ENCODE data around the gene WDFY4. TPM values are rescaled to one million over a fixed set of nuclear protein-coding genes. Genes with fewer than 3 reads are reported as not detected.

WDFY4 gene
- total RNA-seq, 1 experiment from 2014 or later = not detected

DNA sequence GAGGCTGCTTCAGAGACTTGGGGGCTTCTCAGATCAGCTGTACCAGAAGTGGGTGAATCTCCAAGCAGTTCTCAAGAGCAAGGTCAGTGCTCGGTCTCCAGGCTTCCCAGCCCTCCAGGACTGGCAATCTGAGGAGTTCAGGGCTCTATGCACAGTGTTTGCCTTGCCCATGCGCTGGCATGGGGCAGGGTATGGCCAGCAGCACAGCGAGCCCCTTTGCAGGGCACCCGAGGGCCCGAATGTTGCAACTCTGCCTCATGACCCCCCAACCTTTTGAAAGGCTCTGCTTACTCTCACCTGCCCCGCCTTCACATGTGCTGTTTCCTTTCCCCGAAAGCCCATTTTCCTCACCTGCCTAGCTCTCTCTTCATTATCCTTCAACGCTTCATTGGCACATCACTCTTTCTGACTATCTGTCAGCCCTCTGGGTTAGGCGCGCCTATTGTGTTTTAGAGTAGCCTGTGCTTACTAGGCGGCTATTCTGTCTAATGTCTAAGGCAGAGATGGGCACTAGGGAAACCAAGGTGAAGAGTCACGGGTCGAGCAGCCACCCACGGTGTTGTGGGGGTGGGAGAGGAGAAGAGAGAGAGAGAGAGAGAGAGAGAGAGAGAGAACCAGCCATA is 83.6 kb downstream of the WDFY4 start:
- DNase-seq (ENCODE audit: extremely low read depth, low read depth) = no peak

DNA sequence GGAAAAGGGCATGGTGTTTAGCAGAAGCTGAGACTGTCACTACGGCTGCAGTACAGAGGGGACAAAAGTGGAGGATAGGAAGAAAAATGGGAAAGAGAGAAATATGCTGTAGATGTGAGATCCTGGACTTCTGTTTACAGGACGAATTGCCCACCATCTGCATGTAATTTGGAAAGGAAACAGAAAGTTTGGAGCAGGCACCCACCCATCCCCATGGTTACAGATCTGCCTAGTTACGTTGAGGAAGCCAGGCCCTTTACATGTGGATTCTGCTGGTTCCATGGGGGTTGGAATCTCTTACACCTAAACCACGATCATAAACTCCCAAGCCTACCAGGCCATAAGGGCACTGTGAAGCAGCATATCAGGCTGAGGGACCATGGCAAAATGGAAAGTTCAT is 84.3 kb downstream of the WDFY4 start:
- DNase-seq (ENCODE audit: extremely low read depth, low read depth) = no peak

DNA sequence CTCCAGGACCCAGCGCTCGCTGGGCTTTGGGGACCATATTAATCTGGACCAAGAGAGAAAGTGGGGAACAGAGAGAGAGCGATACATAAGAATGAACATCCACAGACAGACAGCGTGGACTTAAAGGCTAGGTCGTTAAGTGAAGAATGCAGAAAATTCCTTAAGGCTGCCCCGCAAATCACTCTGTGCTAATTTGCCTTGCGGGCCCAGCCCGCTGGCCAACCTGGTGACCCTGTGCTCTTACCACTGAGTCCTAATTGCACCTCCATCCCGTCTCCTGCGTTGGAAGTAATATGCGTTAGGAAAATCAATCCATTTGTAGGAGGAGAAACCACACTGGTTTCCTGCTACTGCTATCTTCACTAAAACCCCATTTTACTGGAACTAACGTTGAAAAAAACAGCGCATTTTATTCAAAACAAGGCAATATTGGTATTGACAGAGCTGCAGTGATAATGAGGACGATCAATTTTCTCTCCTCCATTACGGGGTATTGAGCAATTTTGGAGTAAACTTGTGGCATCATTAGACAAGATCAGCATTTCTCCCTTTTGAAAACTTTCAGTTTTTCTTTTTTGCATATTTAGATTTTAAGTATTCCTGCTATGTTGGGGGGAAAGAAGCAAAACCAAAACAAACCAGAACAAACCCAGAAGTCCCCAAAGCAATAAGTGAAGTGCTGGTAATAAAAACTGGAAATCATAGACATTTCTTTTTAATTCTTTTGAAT is 85.2 kb downstream of the WDFY4 start:
- DNase-seq (ENCODE audit: extremely low read depth, low read depth) = no peak

DNA sequence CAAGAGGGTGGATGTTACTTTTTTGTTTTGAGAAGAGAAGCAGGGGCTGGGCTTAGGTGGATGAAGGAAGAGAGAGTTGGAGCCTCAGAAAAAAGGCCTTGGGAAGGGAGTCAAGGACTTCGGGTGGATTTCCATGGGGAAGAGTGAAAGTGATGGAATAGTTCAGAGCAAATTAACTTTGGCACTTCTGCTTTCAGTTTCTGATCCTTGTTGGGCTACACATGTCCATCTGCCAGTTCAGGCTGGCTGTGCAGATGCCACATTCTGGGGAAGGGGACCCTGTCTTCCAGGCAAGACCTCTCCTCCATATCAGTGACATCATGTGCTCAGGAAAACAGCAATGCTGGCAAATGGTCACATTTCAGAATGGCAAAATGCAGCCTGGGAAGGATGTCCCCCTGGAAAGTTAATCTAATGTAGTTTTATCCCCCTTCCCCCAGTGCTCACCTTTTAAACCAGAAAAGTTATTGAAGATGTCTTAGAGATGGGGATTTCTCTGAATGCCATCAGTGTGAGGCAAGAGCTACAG is 86.0 kb downstream of the WDFY4 start:
- no peak for DNase-seq (ENCODE audit: extremely low read depth, low read depth)

DNA sequence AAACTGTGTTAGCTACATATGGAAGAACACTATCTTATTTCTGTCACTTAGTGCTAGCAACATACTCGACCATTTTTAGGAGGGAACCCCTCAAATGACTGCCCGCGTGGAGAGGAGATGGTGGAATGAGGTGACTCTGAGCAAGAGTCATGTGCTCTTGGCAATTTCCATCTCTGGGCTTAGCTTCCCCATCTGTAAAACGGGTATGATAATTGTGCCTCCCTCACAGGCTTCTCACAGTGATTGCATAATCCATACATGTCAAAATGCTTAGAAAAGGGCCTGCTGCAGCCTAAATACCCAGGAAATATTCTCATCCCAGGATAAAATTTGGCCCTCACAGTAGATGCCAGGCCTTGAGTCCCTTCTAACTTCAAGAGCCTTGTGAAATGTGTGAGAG is 86.6 kb downstream of the WDFY4 start:
- no peak for DNase-seq (ENCODE audit: extremely low read depth, low read depth)

DNA sequence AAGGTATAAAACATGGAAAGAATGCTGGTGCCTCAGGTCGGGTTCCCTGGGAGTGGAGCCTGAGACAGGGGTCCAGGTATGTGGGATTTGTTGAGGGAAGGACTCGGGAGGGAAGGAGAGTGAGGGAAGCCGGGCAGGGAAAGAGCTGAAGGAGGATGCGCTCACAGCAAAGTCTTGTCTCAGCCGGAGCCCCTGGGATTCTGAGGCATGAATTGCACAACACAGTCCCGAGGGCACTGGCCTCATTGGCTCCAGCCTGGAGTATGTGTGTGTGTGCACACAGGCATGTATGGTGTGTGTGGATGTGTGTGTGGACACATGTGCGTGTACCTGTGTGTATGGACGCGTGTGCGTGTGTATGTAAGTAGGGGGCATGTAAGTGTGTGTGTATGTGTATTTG is 87.4 kb downstream of the WDFY4 start:
- no peak for DNase-seq (ENCODE audit: extremely low read depth, low read depth)

DNA sequence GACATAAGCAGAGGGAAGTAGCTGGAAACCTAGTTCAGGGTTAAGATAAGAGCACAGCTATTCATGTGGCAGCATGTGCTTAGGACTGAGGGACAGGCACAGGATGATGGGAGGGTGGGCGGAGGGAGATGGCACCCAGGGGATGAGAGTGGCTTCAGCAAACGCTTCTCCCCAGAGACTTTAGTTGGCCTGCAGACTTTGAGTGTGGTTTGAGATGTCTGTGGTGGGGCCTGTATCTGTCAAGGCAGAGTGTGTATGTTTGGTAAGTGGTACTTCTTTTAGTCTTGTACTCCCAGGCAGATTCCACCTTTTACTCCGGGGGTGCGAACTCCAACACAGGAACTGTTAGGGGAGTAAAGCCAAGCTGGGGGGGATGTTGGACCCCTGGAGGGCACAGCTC is 88.9 kb downstream of the WDFY4 start:
- DNase-seq (ENCODE audit: extremely low read depth, low read depth) = no peak

DNA sequence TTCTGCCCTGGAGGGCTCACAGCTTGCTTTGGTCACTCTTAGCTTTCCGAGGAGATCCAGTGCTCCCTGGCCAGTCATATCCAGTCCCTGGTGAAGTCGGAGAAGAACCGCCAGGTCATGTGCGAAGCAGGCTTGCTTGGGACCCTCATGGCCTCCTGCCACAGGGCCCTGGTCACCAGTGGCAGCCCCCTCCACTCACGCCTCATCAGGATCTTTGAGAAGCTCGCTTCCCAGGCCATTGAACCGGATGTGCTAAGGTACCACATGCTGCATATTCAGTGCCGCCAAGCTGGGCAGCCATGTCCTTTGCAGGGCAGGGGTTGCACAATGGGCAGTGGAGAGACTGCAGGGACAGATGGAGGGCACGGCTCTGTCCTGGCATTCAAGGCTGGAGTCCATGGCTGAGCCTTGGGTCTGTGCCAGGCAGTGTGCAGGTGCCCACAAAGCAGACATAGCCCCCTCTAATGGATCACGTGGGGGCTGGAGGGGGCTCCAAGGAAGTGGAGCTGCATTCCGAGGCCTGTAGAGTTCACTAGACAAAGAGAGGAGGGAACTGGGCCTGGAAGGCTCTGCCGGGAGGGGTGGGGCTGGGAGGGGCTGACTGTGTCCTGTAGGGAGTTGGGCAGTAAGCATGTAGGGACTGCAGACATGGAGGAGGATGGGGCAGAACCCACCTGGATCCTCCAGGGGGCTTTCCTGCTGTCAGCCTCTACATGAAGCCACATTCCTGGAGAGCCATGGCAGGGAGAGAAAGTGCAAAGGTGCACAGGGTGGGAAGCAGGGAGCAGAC is 89.9 kb downstream of the WDFY4 start:
- DNase-seq (ENCODE audit: extremely low read depth, low read depth) = no peak

DNA sequence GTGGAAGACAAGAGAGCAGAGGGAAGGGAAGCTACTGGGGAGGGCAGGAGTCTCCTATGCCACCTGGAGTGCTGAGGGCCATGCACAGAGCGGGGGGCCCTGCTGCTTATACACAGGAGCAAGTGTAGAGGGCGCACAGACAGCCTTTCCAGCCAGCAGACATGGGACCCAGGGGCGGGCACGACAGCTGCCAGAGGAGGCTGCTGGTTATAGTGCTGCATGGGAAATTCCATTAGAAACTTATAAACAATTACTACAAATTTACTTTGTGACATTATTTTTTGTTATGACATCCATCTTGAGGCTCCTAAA is 90.5 kb downstream of the WDFY4 start:
- no peak for DNase-seq (ENCODE audit: extremely low read depth, low read depth)

DNA sequence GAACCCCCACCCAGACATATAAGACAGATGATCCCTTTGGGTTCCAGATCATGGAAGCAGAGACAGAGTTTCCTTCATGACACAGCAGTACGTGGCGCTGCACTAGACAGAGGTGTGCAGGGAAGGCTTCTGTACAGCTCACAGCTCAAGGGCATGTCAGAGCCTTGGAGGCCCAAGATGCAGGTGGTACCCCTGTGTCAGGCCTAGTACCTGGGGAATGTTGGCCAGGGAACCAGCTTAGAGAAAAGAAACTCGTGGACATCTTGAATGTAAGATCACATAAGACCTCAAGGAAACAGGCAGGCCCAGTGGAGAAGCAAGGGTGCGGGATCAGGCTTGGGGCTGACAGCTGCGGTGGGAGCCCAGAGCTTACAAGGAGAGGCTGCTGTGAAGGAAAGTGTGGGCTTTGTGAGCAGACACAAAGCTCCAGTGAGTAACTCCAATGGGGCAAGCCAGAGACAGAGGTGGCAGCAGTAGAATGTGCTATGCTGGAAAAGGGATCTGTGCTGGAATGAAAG is 91.4 kb downstream of the WDFY4 start:
- no peak for DNase-seq (ENCODE audit: extremely low read depth, low read depth)

DNA sequence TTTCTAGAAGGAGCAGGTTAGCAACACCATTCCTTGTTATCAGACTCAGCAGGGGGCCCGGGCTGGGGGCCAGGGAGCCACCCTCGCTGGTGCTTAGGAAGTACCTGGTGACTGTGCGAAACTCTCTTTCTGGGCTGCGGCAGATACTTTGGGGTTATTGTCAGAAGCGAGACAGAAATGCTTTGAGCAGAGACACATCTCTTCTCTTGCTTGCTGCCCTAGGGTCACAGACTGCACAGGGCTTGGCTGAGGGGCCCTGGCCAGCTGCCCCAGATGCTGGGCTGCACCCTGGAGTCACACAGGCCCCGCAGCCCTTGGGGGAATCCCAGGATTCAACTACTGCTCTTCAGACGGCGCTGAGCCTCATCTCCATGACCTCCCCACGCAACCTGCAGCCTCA is 91.9 kb downstream of the WDFY4 start:
- DNase-seq (ENCODE audit: extremely low read depth, low read depth) = no peak

DNA sequence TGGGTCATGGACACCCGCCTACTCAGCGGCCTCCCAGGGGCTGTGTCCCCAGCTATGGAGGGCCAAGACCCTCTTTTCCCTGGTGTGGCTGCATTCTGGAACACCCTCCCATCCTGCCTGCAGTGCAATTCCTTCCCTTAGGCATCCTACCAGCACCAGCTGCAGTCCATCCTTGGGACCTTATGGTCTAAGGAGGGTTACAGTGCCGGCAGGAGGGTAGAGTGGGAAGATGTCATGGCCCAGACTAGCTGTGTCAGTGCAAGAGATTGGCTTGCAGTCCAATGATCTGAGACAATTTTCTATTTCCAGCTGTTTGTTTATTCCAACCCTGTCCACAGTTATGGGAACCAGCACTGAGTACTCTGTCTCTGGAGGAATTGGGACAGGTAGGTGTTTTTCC is 92.4 kb downstream of the WDFY4 start:
- no peak for DNase-seq (ENCODE audit: extremely low read depth, low read depth)

DNA sequence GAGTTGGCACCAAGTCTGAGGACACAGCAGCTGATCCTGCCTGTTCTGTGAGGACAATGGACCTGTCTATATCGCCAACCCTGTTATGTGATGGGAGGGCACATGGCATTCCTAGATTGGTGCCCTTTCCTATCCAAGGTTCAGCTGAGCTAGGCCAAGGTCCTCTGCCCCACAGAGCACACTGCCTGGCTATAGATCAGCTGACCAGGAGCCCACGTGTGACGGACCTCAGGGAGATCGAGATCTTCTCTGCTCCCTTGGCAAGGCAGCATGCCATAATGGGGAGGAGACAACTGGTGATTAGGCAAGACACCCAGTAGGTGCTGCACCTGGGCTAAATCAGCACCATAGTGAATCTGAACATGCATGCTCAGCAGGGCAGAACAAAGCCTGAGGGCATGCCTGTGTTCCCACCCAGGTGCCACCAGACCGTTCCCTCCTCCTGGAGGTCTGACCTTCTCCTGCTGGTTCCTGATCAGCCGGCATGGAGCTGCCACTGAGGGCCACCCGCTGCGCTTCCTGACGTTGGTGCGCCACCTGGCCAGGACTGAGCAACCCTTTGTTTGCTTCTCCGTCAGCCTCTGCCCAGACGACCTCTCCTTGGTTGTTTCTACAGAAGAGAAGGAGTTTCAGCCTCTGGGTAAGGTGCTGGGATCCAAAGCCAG is 93.7 kb downstream of the WDFY4 start:
- DNase-seq (ENCODE audit: extremely low read depth, low read depth) = no peak

DNA sequence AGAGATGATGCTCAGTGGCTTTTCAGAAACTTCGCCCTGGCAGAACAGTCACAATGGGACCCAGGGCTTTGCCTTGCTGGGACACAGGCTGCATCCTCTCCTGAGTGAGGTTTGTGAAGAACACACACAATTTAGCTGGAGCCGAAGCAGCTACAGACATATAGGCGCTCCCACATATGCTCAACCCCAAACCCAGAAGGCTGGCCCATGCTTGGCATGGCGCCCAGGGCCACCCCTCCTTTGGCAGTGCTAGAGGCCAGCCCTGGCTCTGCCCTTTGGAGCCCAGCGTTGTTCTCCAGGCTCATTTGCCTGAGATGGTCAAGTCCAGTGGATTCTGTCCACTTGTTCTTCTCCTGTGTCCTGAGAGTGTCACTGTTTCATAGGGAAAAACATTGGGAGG is 94.4 kb downstream of the WDFY4 start:
- no peak for DNase-seq (ENCODE audit: extremely low read depth, low read depth)

DNA sequence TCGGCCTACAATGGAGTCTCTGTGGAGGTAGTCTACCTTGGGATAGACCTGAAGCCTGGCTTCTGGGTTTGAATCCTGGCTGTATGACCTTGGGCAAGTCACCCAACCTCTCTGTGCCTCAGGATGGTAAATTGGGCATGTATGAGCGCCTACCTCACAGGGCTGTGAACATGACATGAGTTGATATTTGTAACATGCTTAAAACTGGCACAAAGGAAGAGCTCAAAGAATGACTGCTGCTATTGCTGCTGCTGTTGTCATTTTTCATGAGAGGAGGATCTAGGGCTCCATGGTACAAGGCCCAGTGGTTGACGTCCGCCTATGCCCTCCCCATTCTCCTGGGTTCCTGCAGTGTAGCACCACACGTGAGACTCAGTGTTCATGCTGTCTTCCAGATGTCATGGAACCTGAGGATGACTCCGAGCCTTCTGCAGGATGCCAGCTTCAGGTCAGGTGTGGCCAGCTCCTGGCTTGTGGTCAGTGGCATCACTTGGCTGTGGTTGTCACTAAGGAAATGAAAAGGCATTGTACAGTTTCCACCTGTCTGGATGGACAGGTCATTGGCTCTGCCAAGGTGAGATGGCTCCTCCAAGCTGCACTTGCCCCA is 95.0 kb downstream of the WDFY4 start:
- DNase-seq (ENCODE audit: extremely low read depth, low read depth) = no peak

DNA sequence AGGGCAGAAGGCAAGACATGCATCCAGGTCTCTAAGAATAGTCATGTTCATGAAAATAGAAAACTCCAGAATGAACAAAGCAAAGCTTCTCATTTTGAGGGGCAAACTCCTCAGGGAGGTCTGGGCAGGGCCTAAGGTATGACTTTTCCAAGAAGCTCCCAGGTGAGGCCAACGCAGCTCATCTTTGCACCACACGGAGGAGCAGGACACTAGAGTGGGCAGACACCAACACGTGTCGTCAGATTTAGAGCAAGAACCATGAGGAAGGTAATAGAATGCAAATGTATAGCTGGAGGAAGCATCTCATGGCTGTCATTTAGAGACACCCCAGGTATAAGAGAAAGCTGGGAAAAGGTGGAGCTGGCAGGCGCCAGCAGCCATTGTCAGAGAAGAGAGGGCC is 95.7 kb downstream of the WDFY4 start:
- DNase-seq (ENCODE audit: extremely low read depth, low read depth) = no peak

DNA sequence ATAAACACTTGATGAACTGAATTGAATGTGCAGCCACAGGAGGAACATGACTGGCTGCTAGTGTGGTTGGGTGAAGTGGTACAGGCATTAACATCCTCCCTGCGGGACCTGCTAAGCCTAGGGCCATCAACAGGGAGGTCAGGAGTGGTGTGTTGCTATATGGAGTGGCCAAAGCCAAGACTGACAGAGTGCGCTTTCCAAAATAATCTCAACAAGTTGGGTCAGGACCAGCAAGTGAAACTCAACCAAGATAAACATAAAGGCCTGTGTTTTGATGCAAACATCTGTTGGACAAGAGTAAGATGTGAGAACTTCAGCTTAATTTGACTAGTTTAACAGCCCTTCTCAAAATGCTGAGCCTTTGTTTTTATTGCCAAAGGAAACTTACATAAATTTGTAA is 97.7 kb downstream of the WDFY4 start:
- DNase-seq (ENCODE audit: extremely low read depth, low read depth) = no peak

DNA sequence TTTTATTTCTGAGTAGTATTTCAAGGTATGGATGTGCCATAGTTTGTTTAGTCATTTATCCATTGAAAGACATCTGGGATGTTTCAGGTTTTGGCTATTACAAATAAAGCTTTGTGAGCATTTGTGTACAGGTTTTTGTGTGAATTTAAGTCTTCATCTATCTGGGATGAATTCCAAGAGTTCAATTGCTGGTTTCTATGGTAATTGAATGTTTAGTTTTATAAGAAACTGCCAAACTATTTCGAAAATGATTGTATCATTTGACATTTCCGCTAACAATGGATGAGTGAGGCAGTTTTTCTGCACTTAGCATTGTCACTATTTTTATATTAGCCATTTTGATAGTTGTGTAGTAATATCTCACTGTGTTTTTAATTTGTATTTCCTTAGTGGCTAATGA is 99.4 kb downstream of the WDFY4 start:
- no peak for DNase-seq (ENCODE audit: extremely low read depth, low read depth)

DNA sequence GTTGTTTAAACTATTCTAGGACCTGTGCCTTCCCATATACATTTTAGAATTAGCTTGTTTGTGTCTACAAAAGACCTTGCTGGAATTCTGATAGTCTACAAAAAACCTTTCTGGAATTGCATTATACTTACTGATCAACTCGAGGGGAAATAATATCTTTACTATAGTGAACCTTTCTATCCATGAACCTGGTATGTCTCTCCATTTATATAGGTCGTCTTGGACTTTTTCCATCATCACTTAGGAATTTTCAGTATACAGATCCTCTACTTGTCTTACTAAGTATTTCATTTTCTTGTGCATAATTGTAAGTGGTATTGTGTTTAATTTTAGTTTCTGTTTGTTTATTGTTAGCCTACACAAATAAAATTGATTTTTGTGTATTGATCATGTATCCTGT is 101.1 kb downstream of the WDFY4 start:
- no peak for DNase-seq (ENCODE audit: extremely low read depth, low read depth)

DNA sequence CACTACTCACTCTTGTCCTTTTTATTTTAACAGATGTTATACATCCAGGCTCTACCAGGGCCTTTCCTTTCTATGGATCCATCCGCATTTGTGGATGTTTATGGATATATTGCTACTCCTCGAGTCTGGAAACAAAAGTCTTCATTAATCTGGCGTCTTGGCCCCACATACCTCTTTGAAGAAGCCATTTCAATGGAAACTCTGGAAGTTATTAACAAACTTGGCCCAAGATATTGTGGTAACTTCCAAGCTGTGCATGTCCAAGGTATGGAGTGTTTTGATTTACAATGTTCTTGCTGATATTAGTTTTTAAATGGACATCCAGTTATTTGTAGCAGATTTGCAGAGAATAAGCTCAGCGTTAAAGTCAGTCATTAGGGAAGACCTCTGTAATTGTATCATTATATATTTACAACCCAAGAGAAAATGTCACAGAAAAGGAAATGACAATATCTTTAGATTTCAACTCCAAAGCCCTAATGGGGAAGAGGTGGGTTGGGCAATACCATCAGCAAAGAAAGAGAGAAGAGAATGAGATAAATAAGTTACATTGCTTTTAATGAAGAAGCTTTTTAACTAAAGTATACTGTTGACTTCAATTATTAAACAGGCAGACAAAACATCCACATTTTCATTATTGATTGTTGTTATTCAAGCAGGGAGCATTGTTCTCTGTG is 102.1 kb downstream of the WDFY4 start:
- no peak for DNase-seq (ENCODE audit: extremely low read depth, low read depth)
